Heart right ventricle (tissue), 16 donors: Measurements from ENCODE around the gene JCAD. TPM values are rescaled to one million over a fixed set of nuclear protein-coding genes. Genes with fewer than 3 reads are reported as not detected.

ENCODE experiments used
- ATAC-seq, 8 donors: fragments of 200-7000 bp; cut with Tn5 transposase; one replicate each; pipeline ENCODE4 v1.9.1; 2020; ENCODE audit warnings: mild to moderate bottlenecking in 8 of 8, moderate library complexity in 8 of 8, moderate number of reproducible peaks in 1 of 8
- DNase-seq, 2 donors: peaks; one replicate each; pipeline ENCODE4 v3.0.0-alpha.2; 2020
- H3K27ac ChIP-seq, 10 donors: fragments of 200-600 bp; sonication (generic) in 2 of 10; one replicate each; pipeline versions ENCODE4 v1.5.0 to v1.8.0; 2020 to 2022; ENCODE audit warnings: mild to moderate bottlenecking in 3 of 10
- H3K27me3 ChIP-seq, 7 donors: fragments of 200-600 bp; one replicate each; pipeline ENCODE4 v1.8.0; 2021 to 2022; ENCODE audit warnings: mild to moderate bottlenecking in 2 of 7
- H3K36me3 ChIP-seq, 9 donors: fragments of 200-600 bp; sonication (generic) in 1 of 9; one replicate each; pipeline versions ENCODE4 v1.5.0 to v1.8.0; 2020 to 2022; ENCODE audit warnings: mild to moderate bottlenecking in 2 of 9
- H3K4me1 ChIP-seq, 9 donors: fragments of 200-600 bp; sonication (generic) in 1 of 9; one replicate each; pipeline versions ENCODE4 v1.5.0 to v1.8.0; 2020 to 2022; ENCODE audit warnings: mild to moderate bottlenecking in 4 of 9
- H3K4me3 ChIP-seq, 10 donors: fragments of 200-600 bp; sonication (generic) in 2 of 10; one replicate each; pipeline versions ENCODE4 v1.5.0 to v1.8.0; 2020 to 2022; ENCODE audit warnings: mild to moderate bottlenecking in 7 of 10, moderate library complexity in 2 of 10
- H3K9me3 ChIP-seq, 11 donors: fragments of 200-600 bp in 10 of 11; sonication (generic) in 2 of 11; one replicate each; pipeline versions ENCODE4 v1.5.0 to v1.8.0; 2013 to 2022; ENCODE audit warnings: mild to moderate bottlenecking in 2 of 11, control low read depth in 1 of 11, moderate library complexity in 1 of 11
- WGBS, 2 donors: extraction: QIAGEN DNeasy Blood & Tissue Kit; methylation state at CpG; one replicate each; pipeline ENCODE4 v1.1.7; 2013; ENCODE audit warnings: inconsistent platforms in 1 of 2; 5-methylcytosine and 5-hydroxymethylcytosine counted together
- intact Hi-C, 10 donors: fragments of 100-400 bp; cut with DNase I; formaldehyde crosslinking; loops; one replicate each; pipeline versions ENCODE4 v1.11.1 to v1.14.2; 2022
- polyA plus RNA-seq, 2 donors: library from polyadenylated mRNA; stranded (reverse); fragments of 200-250 nt; gene quantifications; one replicate each; pipeline ENCODE4 v1.2.3, GENCODE V29; 2013
- total RNA-seq, 10 donors: library from RNA; stranded (reverse); fragmentation: NEBNext Ultra II Directional in 3 of 10; extraction: Animal tissue kit (Norgen Biotek cat#: 25700) in 3 of 10; gene quantifications; one replicate each; pipeline versions ENCODE4 v1.2.1 to v1.2.4, GENCODE V29; 2021 to 2023
- TF ChIP-seq, protein P1 (sequence below), 9 donors: fragments of 200-600 bp; sonication (generic) in 2 of 9; IDR thresholded peaks; one replicate each; pipeline versions ENCODE4 v1.5.0 to v1.8.0; 2021 to 2022; ENCODE audit warnings: antibody characterized with exemption in 9 of 9, mild to moderate bottlenecking in 5 of 9, moderate library complexity in 1 of 9
- donor health status: Arrhythmogenic right ventricular cardiomyopathy.
- donor health status: ischemic (EF 13 %, LVEDD 7.1; RV severe dilation, severe dysfunction).
- donor health status: healthy with polysubstance abuse.
- donor health status: DM: no; HTN: yes; CAD: no.
- donor health status: DM: no; HTN: no; CAD: no.
- donor health status: ischemic (EF 25% LVEDD 6.9; RV normal size, moderate dysfunction).
- donor health status: ischemic (EF 25% LVEDD 5.7; RV mildly dilated, moderate dysfunction).
- donor health status: healthy.
- donor health status: DM: yes; HTN: yes; CAD: no.
- donor health status: Ischemic cardiomyopathy.
- donor health status: ischemic (EF 35%, LVEDD 5.7; RV mildly dilated, moderate dysfunction).
- donor health status: nonischemic (EF 11% LVEDD 7.7; RV severe dilation, severe dysfunction).
- donor health status: DM: yes; HTN: yes; CAD: no.
- donor health status: PGD.
- donor health status: ischemic (EF 29% LVEDD 5.4; RV normal size, mild dysfunction).
- donor health status: nonischemic (EF 23%, LVEDD 6.1; RV moderate dilation, normal function).

The JCAD gene
- total and polyA plus RNA-seq, 12 donors = 7.7 to 39.8 (median 19.7) TPM

DNA sequence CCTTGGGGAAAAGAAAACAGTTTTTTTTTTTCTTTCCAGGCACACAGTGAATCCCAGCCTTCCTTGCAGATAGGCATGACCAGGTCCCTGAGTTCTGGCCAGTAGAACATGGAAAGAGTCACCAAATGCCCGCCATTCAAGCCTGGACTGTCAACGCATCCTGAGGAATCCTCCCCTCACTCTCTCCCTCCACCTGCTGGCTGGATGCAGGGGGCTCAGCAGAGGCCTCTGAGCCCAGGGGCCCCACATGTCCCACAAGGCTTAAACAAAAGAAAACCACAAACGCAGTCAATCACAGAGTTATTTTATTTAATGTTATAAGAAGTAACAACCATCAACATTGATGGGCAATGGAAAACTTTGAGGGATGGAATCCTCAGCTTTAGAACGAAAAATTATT is 93.1 kb downstream of the JCAD start:
- no peaks in the 10 kb centered on the region for H3K9me3 ChIP-seq
- H3K27me3 ChIP-seq = no peaks in the 10 kb centered on the region
- no peak overlapping the region for H3K27ac ChIP-seq
- DNase-seq = no peak
- H3K4me1 ChIP-seq = peaks cover 0 to 8% (median 0%) of the 10 kb centered on the region in 9 donors
- H3K4me3 ChIP-seq = no peak overlapping the region
- no peaks in the 10 kb centered on the region for H3K36me3 ChIP-seq
- TF ChIP-seq, protein P1, sequence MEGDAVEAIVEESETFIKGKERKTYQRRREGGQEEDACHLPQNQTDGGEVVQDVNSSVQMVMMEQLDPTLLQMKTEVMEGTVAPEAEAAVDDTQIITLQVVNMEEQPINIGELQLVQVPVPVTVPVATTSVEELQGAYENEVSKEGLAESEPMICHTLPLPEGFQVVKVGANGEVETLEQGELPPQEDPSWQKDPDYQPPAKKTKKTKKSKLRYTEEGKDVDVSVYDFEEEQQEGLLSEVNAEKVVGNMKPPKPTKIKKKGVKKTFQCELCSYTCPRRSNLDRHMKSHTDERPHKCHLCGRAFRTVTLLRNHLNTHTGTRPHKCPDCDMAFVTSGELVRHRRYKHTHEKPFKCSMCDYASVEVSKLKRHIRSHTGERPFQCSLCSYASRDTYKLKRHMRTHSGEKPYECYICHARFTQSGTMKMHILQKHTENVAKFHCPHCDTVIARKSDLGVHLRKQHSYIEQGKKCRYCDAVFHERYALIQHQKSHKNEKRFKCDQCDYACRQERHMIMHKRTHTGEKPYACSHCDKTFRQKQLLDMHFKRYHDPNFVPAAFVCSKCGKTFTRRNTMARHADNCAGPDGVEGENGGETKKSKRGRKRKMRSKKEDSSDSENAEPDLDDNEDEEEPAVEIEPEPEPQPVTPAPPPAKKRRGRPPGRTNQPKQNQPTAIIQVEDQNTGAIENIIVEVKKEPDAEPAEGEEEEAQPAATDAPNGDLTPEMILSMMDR (IDR thresholded peaks at IDR 0.05) = no peak
- WGBS, 2 donors = 95 to 97% methylated on average over 4 of the region's 4 CpGs
- ATAC-seq = no peak
- intact Hi-C loops = no loop called here
